GM19438 (cell line): Measurements from ENCODE around the gene KCNG3.

ENCODE experiments used
- ATAC-seq: cut with Tn5 transposase; IDR thresholded peaks from one replicate; pipeline ENCODE4 v1.9.1; 2021; ENCODE audit warnings: low read depth; ENCODE audit not compliant: unreplicated experiment

The KCNG3 gene, protein sequence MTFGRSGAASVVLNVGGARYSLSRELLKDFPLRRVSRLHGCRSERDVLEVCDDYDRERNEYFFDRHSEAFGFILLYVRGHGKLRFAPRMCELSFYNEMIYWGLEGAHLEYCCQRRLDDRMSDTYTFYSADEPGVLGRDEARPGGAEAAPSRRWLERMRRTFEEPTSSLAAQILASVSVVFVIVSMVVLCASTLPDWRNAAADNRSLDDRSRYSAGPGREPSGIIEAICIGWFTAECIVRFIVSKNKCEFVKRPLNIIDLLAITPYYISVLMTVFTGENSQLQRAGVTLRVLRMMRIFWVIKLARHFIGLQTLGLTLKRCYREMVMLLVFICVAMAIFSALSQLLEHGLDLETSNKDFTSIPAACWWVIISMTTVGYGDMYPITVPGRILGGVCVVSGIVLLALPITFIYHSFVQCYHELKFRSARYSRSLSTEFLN

DNA sequence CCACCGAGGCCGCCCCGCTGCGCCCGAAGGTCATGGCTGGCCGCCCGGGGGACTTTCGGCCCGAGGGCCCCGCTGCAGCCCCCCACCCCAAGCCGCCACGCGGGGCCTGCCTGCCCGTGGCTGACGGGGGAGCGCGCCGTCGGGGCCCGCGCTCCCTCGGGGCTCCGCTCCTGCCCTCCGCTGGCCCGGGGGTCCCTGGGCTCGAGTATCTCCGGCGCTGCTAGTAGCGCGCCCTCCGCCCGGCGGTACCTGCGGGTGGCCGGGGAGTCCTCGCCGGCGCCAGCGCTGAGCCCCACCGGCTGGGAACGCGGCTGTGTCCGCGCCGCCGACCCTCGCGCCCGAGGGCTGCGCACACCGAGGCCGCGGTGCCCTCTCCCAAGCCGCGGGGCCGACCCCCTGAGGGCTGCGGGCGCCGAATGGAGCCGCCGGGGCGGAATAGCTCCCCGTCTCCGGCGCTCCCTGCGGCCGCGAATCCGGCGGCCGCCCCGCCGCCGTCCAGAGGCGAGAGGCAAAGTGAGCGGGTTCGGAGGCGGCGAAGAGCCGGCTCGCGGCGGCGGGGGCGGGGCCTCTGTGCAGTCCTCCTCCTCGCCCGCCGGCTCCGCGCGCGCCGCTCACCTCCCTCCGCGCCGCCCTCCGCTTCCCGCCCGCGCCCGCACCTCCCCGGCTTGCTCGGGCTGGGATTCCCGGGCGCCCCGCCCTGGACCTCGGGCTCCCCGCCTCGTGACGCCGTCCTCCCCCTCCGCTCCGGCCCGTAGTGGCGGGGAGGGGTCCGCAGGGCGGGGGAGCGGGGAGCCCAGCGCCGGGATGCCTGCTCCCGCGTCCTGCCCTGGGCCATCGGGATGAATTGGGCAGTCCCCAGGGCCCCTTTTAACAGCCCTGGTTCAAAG, at the start of gene KCNG3:
TSS of gene KCNG3 (minus strand) at position 515 of the 887 bp plus-strand sequence. CDS start at position 34, 481 bp downstream.
- peak; percentile 69 for ATAC-seq

DNA sequence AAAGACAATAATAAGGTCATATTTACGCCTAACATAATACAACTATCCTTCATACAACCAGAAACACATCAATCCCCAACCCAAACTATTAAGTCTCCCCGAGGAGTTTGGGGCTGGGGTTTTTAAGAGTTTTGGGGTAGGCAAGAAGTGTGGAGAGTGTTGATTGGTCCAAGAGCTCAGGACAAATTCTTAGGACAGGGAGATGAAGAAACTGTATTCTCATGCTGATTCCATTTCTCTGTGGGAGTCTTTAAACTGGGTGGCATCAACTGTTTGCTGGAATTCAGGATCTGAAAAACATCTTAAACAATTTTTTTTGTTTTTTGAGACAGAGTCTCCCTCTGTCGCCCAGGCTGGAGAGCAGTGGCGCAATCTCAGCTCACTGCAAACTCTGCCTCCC, 49.1 kb upstream of the KCNG3 start:
- no peak for ATAC-seq

DNA sequence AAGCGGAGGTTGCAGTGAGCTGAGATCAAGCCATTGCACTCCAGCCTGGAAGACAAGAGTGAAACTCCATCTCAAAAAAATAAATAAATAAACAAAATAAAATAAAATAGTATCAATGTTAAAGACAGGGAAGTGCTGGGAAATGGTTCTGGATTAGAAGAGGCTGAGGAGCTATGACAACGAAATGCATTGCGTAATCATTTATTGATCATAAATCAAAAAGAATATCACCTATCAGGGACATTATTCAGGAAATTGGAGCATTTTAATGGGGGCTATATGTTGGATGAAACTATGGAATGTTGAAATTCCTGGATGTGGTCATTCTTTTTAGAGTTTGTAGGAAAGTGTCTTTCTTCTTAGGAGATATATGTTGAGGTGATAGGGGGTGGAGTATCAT, 43.7 kb upstream of the KCNG3 start:
- no peak for ATAC-seq

DNA sequence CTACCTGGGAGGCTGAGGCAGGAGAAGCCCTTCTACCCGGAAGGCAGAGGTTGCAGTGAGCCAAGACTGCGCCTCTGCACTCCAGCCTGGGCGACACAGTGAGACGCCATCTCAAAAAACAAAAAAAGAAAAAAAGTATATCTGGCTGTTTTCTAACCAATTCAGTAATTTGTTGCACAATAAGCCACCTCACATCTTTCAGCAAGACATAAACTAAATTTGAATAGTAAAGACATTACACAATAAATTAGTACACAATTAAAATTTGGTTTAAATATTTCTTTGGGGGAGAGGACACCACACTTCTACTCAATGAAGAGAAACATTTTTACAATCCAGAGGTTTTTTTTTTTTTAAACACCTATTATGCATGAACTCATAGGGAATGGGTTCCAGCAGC, 38.6 kb upstream of the KCNG3 start:
- ATAC-seq: no peak

DNA sequence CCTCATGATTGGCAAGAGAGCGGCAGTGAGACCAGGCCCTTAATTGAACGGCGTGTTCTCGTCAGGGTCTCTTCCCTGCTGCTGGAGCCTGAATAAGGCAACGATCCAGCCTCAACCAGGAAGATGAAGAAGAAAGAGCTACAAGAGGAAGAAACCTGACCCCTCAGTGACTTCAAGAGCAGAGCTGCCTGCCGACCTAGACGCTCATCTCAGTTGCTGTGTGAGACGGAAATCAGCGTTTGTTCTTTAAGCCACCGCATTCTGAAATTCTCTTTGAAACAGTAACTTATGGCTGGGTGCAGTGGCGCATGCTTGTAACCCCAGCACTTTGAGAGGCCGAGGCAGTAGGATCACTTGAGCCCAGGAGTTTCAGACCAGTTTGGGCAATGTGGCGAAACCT, 29.6 kb upstream of the KCNG3 start:
- ATAC-seq: no peak

DNA sequence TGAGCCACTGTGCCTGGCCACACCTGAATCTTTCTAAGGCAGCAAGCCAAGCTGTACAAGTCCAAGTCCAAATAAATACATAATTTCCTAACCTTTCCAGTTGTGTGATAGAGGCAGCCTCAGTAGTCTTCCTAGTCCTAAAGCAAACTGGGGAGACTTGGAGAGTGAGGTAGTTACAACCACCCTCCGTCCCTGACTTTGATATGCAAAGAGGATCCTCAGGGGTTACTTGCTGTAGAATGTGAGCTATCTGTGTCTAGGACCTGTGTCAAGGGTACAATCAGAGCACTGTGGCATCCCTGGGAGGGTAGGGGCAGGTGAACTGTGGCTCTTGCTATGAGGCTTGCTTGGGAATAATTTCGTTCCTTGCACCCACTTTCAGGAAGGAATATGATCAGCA, 28.3 kb upstream of the KCNG3 start:
- ATAC-seq: no peak

DNA sequence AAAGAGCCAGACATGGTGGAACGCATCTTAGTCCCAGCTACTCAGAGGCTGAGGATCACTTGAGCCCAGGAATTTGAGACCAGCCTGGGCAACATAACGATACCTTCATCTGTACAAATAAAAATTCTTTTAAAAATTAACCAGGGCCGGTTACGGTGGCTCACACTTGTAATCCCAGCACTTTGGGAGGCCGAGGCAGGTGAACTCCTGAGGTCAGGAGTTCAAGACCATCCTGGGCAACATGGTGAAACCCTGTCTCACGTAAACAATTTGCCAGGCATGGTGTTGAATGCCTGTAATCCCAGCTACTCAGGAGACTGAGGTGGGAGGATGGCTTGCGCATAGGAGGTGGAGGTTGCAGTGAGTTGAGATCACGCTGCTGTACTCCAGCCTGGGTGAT, 25.8 kb upstream of the KCNG3 start:
- no peak for ATAC-seq

DNA sequence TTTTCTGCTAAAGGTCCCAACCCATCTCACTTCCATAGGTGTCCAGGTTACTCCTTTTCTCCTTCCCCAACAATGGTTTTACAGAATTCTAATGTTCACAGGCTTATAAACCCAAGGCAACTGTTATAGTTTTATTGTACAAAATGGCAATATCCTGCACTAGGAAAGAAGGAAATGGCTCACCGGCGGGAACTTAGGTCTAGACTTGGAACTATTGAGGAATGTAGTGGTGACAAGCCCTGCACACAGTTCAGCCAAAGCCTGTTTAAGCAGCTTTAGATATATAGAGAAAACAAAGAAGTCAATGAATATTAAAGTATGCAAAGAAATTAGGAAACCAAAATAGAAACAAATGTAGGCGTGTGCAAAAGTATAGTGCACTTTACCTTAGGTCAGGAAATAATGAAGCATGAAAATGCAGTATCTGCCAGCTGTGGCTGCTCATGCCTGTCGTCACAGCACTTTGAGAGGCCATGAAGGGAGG, 22.7 kb upstream of the KCNG3 start:
- no peak for ATAC-seq

DNA sequence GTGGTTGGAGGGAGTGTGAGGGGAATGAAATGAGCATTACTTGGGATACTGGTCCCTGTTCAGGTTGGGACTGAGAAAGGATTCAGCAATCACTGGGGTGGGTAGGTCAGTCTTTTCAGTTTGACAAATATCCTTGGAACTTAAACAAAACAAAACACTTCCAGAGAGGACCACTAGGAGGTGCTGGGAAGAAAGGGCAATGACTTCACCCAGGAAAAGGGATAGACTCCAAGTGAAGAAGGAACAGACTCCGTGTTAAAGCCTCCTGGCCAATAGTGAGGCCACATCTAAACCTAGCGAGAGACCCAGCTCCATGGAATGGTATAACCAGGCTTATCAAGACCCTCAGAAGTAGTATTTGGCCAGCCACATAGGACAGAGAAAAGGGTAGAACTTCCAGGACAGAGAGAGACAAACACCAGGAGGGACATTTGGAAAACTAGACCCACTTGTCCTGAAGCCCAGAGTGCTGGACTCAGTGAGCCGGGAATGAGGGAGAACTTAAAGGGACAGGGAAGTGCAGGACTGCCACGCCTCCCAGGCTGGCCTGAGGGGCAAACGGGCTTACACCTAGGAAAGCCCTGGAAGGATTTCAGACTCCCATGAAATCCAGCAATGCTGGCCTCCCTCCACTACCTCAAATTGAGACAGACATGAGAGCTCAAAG, 19.6 kb upstream of the KCNG3 start:
- ATAC-seq: no peak

DNA sequence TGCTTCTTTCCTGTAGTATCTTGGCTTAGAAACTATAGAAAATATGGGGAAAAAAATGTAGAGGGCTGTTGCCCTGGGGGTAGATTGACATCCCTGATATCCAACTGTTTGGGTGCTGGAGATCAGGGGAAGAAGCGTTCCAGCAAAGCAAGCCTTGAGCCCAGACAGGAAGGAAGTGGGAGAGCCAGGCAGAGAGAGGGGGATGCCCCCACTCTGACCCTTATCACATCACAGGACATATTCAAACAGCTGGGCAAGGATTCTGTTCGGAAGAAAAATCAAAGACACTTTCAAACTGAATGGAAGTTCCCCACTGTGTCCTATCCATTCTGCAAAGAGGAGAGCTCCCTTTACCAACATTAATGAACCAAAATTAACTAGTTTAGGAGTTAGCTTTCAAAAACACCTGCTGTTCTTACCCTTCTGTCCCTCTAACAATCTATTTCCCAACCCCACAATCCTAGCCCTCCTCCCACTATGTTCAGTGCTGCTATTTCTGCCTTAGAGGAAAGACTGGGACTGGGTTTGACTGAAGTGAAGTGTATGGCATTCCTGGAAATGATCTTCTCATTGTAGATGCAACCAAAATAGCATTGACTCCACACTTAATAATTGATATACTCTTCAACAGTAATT, 16.9 kb upstream of the KCNG3 start:
- ATAC-seq: no peak

DNA sequence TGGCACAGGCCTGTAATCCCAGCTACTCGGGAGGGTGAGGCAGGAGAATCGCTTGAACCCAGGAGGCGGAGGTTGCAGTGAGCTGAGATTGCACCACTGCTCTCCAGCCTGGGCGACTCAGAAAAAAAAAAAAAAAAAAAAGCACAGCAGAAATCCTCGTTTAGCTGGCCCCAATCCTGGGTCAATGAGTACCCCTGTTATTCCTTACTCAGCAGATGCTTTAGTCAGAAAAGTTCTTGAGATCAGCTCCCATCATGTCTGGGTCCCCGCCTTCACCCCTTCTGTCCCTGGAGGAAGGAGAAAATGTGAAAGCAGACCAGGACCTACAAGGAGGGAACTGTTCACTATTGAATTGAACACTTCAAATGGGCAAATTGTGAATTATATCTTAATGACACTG, 16.4 kb upstream of the KCNG3 start:
- no peak for ATAC-seq

DNA sequence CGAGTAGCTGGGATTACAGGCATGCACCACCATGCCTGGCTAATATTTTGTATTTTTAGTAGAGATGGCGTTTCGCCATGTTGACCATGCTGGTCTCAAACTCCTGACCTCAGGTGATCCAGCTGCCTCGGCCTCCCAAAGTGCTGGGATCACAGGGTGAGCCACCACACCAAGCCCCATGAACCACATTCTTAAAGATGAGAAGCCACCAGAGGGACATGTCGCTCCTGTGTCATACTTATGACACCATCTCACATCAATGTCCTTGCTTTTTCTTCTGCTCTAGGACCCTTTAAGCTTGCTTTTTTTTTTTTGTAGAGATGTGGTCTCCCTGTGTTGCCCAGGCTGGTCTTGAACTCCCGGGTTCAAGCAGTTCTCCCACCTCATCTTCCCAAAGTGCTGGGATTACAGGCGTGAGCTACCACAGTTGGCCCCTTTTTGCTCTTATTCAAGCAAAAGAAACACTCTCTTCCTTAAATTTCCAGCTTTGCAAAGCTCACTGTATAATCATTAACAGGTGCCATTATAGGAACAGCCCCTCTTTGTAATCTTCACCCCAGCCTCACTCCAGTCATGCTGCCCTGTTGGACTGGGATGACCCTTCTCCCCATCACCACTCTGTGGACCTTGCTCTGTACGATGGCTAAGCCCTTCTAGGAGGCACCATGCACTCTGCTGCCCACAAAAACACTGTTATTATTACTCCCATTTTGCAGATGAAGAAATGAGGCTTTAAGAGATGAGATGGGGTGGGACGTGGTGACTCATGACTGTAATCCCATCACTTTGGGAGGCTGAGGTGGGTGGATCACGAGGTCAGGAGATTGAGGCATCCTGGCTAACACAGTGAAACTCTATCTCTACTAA, 10.8 kb upstream of the KCNG3 start:
- no peak for ATAC-seq

DNA sequence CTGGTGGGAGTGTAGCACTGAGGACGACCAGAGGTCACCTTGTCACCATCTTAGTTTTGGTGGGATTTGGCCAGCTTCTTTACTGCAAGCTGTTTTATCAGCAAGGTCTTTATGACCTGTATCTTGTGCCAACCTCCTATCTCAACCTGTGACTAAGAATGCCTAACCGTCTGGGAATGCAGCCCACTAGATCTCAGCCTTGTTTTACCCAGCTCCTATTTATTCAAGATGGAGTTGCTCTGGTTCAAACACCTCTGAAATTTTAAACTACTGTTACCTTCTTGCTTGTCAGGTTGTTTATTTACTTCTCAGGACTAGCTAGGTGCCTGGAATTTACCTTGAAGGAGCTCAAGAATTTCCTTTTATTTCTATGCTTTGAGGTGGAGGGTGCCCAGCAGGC, 9.5 kb upstream of the KCNG3 start:
- no peak for ATAC-seq

DNA sequence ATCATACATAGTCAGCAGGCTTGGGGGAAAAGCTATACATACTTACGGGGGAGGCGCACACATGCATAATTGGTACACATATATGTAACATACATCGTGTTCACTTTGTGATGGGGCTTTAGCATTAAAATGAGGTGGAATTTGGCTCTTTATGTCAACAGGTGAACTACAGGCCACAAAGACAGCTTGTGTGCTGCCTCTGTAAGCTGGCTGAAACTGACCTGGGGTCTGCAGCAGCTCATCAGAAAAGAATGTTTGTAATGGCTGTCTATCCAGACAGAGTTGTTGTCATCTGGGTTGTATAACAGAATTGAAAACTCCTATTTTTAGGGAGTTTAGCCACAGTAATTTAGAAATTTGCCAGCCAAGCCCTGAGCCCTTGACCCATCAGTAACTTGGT, 4.7 kb upstream of the KCNG3 start:
- no peak for ATAC-seq

DNA sequence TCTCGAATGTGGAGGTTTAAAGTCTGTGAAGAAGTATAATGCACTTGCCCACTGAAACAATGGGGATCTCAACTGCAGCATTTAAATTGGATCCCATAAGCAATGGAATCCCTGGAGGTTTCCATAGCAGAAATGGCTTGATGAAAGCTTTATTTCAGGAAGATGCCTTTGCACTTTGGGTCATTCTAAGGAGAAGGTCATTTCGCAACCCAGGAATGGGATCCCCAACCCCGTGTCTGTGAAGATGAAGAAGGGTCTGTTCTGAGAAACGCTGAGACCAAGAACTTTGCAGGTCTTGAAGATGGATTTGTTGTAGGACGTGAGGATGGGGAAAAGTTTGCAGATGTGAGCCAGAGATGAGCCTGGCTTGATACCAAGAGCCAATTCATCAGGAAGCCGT, 1.8 kb upstream of the KCNG3 start:
- no peak for ATAC-seq

DNA sequence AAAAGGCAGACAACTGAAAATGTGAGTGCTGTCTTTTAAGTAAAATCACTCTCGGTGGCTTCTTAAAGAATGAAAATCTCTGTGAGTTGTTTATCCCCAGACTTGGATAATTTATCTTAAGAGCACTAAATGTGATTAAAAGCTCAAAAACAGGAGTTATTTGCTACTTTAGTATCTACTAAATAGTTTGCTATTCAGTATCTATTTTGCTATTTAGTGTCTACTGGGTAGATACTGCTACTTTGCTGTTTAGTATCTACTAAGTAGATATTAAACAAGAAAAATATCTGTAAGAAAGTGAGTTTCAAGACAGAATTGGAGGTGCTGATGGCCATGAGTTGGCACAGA, 1.4 kb upstream of the KCNG3 start:
- ATAC-seq: no peak

DNA sequence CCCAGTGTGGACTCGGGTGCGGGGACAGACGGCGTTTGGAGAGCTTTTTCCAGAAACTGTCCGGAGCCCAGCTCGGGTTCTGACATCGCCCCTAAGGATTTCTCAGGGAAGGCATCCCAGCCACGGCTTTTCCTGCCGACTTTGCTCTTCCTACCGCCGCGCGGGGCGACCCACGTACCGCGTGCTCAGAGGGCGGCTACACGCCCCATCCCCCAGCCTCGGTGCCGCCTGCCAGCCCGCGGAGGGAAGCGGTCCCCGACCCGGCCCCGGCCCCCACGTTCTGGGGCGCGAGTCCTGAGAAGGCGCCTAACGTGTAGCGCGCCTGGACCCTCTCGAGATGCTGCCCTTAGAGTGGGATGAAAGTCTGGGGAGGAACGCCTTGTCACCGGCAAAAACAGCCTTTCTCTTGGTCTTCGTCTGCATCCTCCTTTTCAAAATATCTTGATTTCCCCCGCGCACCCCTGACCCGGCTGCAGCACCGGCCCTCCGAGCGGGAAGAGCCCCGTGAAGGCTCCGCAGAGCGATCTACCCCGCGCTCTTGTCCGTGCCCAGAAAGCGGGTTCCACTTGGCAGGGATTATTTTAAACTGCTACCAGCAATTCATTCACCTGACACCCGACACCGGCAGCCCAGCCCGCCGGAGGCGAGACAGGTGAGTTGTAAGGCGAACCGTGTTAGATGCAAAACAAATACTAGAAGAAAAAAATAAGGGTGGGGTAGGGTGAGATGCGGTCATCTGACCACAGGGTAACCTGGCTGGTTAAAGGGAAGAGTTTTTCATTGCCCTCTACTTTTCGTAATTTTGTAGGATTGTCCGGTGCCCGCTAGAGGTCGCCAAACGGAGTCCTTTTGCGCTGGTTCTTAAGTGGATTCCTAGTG, 812 bp upstream of the KCNG3 start:
- ATAC-seq: peak; percentile 53

DNA sequence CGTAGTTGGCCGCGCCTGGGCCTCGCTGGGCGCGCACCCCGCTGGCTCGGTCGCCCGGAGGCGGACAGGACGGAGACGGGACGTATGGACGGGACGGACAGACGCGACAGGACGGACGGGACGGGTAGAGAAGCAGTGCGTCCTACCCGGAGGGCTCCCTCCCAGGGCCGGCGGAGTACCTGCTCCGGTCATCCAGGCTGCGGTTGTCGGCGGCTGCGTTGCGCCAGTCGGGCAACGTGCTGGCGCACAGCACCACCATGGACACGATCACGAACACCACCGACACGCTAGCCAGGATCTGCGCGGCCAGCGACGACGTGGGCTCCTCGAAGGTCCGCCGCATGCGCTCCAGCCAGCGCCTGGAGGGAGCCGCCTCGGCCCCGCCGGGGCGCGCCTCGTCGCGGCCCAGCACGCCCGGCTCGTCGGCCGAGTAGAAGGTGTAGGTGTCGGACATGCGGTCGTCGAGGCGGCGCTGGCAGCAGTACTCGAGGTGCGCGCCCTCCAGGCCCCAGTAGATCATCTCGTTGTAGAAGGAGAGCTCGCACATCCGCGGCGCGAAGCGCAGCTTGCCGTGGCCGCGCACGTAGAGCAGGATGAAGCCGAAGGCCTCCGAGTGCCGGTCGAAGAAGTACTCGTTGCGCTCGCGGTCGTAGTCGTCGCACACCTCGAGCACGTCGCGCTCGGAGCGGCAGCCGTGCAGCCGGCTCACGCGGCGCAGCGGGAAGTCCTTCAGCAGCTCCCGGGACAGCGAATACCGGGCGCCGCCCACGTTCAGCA, 903 bp downstream of the KCNG3 start:
- no peak for ATAC-seq
